22Rv1 (cell line): ENCODE data around the gene NINJ2.

Experiments used
- ZFX ChIP-seq: fragments of 450-650 bp; IDR thresholded peaks from 2 replicates; pipeline ENCODE4 v1.6.1; 2017; ENCODE audit warnings: antibody characterized with exemption, borderline replicate concordance
- TF ChIP-seq, protein P1 (sequence below): fragments of 450-650 bp; IDR thresholded peaks from 2 replicates; pipeline ENCODE4 v1.5.1; 2017; ENCODE audit warnings: mild to moderate bottlenecking

DNA sequence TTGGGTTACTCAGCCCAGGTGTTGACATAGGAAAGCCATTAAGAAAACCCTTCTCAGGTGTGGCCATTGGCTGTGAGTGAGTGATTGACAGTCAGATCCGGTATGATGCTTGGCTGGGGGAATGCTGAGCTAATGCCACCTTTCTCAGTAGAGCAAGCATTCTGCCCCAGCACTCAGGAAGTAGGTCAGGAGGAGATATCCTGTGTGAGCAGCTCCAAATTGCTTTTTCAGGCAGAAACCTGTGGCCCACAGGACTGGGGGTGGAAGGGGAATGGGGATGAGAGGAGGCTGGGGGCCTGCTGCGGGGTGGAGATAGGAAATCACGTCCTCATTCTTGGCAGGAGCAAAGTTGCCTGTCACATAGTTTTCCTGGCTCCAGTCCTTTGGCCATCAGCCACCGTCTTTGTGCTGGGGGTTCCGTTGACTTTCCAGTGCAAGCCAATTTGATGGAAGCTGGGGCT lies 55.7 kb downstream of the NINJ2 start:
- TF ChIP-seq, protein P1, sequence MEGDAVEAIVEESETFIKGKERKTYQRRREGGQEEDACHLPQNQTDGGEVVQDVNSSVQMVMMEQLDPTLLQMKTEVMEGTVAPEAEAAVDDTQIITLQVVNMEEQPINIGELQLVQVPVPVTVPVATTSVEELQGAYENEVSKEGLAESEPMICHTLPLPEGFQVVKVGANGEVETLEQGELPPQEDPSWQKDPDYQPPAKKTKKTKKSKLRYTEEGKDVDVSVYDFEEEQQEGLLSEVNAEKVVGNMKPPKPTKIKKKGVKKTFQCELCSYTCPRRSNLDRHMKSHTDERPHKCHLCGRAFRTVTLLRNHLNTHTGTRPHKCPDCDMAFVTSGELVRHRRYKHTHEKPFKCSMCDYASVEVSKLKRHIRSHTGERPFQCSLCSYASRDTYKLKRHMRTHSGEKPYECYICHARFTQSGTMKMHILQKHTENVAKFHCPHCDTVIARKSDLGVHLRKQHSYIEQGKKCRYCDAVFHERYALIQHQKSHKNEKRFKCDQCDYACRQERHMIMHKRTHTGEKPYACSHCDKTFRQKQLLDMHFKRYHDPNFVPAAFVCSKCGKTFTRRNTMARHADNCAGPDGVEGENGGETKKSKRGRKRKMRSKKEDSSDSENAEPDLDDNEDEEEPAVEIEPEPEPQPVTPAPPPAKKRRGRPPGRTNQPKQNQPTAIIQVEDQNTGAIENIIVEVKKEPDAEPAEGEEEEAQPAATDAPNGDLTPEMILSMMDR = no peak
- TF ChIP-seq ZFX = no peak
